ENCODE measurements around the gene MIAT. TPM values are rescaled to one million over a fixed set of nuclear protein-coding genes. Genes with fewer than 3 reads are reported as not detected.

MIAT gene
- total RNA-seq, 3 donors from 2014 or later = 0.80 to 2.3 (median 1.9) TPM

GRCh38 chr22:26685601-26686000, 28.2 kb downstream of the MIAT start:
- no peak for TF ChIP-seq POLR2A (IDR thresholded peaks at IDR 0.05)
- no peak for TF ChIP-seq CTCF (IDR thresholded peaks at IDR 0.05)
- TF ChIP-seq POLR2AphosphoS5 (IDR thresholded peaks at IDR 0.05) = no peak
- DNase-seq (ENCODE audit: low spot score in 2 of 2) = no peak
- intact Hi-C loops (cut with DNase I; ENCODE audit: low total_unique reads) = no loop called here
- Histone ChIP-seq H3K27me3 (no peaks in the 10 kb centered on the region), H3K4me1 (no peaks in the 10 kb centered on the region), H3K36me3 (no peaks in the 10 kb centered on the region), H3K9me3 (no peaks in the 10 kb centered on the region), H3K27ac (no peak overlapping the region), H3K4me3 (no peak overlapping the region)

GRCh38 chr22:26687439-26687838, 30.1 kb downstream of the MIAT start:
- H3K9me3 ChIP-seq = no peaks in the 10 kb centered on the region
- no peaks in the 10 kb centered on the region for H3K27me3 ChIP-seq
- H3K36me3 ChIP-seq = no peaks in the 10 kb centered on the region
- H3K4me3 ChIP-seq = no peak overlapping the region
- intact Hi-C loops (cut with DNase I; ENCODE audit: low total_unique reads) = no loop called here
- no peaks in the 10 kb centered on the region for H3K4me1 ChIP-seq
- H3K27ac ChIP-seq = no peak overlapping the region
- DNase-seq (ENCODE audit: low spot score in 2 of 2) = no peak
- TF ChIP-seq POLR2AphosphoS5 (IDR thresholded peaks at IDR 0.05) (no peak), POLR2A (IDR thresholded peaks at IDR 0.05) (no peak), CTCF (IDR thresholded peaks at IDR 0.05) (no peak)

- no peak overlapping the region for H3K4me3 ChIP-seq
- DNase-seq (ENCODE audit: low spot score in 2 of 2) = no peak
- H3K27ac ChIP-seq = no peak overlapping the region
- no peaks in the 10 kb centered on the region for H3K27me3 ChIP-seq
- intact Hi-C loops (cut with DNase I; ENCODE audit: low total_unique reads) = no loop called here
- peaks cover 0 to 3% of the 10 kb centered on the region in 2 donors for H3K9me3 ChIP-seq
- TF ChIP-seq CTCF (IDR thresholded peaks at IDR 0.05) (no peak), POLR2AphosphoS5 (IDR thresholded peaks at IDR 0.05) (no peak), POLR2A (IDR thresholded peaks at IDR 0.05) (no peak)
- H3K36me3 ChIP-seq = no peaks in the 10 kb centered on the region
- no peaks in the 10 kb centered on the region for H3K4me1 ChIP-seq
These were observed 32.3 kb downstream of the MIAT start for GRCh38 chr22:26689513-26690301.

- Histone ChIP-seq H3K4me1 (no peaks in the 10 kb centered on the region), H3K36me3 (no peaks in the 10 kb centered on the region), H3K4me3 (no peak overlapping the region), H3K27me3 (no peaks in the 10 kb centered on the region), H3K9me3 (peaks cover 0 to 5% of the 10 kb centered on the region in 2 donors), H3K27ac (no peak overlapping the region)
- intact Hi-C loops (cut with DNase I; ENCODE audit: low total_unique reads) = no loop called here
- no peak for TF ChIP-seq CTCF (IDR thresholded peaks at IDR 0.05)
- no peak for TF ChIP-seq POLR2AphosphoS5 (IDR thresholded peaks at IDR 0.05)
- no peak for TF ChIP-seq POLR2A (IDR thresholded peaks at IDR 0.05)
- no peak for DNase-seq (ENCODE audit: low spot score in 2 of 2)
These were observed 33.4 kb downstream of the MIAT start for GRCh38 chr22:26690654-26691376.

- Histone ChIP-seq H3K9me3 (peaks cover 0 to 5% of the 10 kb centered on the region in 2 donors), H3K36me3 (no peaks in the 10 kb centered on the region), H3K27me3 (no peaks in the 10 kb centered on the region), H3K4me3 (no peak overlapping the region), H3K4me1 (no peaks in the 10 kb centered on the region), H3K27ac (no peak overlapping the region)
- DNase-seq (ENCODE audit: low spot score in 2 of 2) = no peak
- intact Hi-C loops (cut with DNase I; ENCODE audit: low total_unique reads) = no loop called here
- TF ChIP-seq CTCF (IDR thresholded peaks at IDR 0.05) = no peak
- TF ChIP-seq POLR2A (IDR thresholded peaks at IDR 0.05) = no peak
- no peak for TF ChIP-seq POLR2AphosphoS5 (IDR thresholded peaks at IDR 0.05)
These were observed 34.0 kb downstream of the MIAT start for GRCh38 chr22:26691377-26691716.
